Measurements from ENCODE around the gene FBXO45. TPM values are rescaled to one million over a fixed set of nuclear protein-coding genes. Genes with fewer than 3 reads are reported as not detected.

The FBXO45 gene
- total and polyA plus RNA-seq, 9 of the 15 experiments (the other 6 are each of a cell fraction or from before 2014, with no cell fraction given), result 15.2 to 52.8 (median 37.0) TPM

DNA sequence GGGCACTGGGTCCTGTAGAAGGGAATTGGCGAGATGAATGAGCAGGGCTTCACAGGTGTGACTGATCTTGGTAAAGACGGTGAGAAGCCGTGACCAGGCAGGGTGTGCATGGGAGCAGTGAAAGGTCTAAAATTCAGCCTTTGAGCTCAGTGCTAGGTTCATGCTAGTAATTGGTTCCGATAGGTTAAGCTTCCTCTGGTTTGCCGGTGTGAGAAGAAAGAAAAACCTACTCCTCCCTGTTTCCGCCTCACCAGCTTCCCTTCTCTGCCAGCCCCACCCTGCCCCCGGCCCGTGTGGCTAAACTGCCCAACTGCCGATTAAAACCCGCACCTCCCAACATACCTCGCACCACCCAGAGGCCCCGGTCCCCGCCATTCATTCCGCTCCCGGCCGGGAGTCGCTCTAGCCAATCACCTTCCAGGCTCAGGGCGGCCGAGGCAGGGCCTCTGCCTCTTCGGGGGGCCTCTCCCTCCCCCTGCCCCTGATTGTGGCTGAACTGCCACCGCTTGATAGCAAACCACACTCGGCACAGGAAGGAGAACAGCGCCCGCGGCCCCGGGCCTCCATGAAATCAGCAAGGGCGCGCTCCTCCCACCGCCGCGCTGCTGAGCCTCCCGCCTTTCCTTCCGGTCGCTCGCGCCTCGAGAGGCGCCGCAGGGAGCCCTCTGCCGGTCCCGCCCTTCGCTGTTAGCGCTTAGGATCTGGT is 63.7 kb downstream of the FBXO45 start (continued):
- TF ChIP-seq CREBBP (IDR thresholded peaks at IDR 0.05; ENCODE audit: low read depth, low read length) (no peak), FOSL1 (tag; conservative IDR thresholded peaks at IDR 0.05) (peak; percentile 6; the same call in 1 of the 2 replicates), MEF2D (tag; conservative IDR thresholded peaks at IDR 0.05; ENCODE audit: low read depth) (no peak), ZNF318 (IDR thresholded peaks at IDR 0.05; ENCODE audit: borderline replicate concordance in 1 of 2, low read depth in 1 of 2) (no peak), SMAD2 (IDR thresholded peaks at IDR 0.05; ENCODE audit: low read depth, low read length) (no peak), SP1 (CRISPR knock-in tag; IDR thresholded peaks at IDR 0.05) (peak; percentile 62), SRSF1 (IDR thresholded peaks at IDR 0.05; ENCODE audit: low read depth, low read length) (no peak), ZBTB1 (CRISPR knock-in tag; IDR thresholded peaks at IDR 0.05; ENCODE audit: borderline replicate concordance, low read depth) (peak; percentile 61; the same call in 1 of the 2 replicates), ZFPM2 (CRISPR knock-in tag; IDR thresholded peaks at IDR 0.05) (0 out of 2 replicates have a peak, but pooled peaks have one; percentile 22), PRMT5 (CRISPR knock-in tag; IDR thresholded peaks at IDR 0.05) (no peak), FUS (optimal IDR thresholded peaks at IDR 0.05; ENCODE audit: low read depth, low read length) (peak; percentile 35), RBM25 (IDR thresholded peaks at IDR 0.05; ENCODE audit: low read depth, low read length, severe bottlenecking) (no peak), CCNT2 (IDR thresholded peaks at IDR 0.05; ENCODE audit: borderline replicate concordance, extremely low read depth, insufficient read length, low read depth, low read length) (peak; percentile 92), CHD4 (IDR thresholded peaks at IDR 0.05; ENCODE audit: insufficient read depth, insufficient replicate concordance, low read depth, low read length, poor library complexity, severe bottlenecking) (no peak), SRSF9 (IDR thresholded peaks at IDR 0.05; ENCODE audit: borderline replicate concordance, low read depth, low read length) (no peak)
- TF ChIP-seq, protein P1, sequence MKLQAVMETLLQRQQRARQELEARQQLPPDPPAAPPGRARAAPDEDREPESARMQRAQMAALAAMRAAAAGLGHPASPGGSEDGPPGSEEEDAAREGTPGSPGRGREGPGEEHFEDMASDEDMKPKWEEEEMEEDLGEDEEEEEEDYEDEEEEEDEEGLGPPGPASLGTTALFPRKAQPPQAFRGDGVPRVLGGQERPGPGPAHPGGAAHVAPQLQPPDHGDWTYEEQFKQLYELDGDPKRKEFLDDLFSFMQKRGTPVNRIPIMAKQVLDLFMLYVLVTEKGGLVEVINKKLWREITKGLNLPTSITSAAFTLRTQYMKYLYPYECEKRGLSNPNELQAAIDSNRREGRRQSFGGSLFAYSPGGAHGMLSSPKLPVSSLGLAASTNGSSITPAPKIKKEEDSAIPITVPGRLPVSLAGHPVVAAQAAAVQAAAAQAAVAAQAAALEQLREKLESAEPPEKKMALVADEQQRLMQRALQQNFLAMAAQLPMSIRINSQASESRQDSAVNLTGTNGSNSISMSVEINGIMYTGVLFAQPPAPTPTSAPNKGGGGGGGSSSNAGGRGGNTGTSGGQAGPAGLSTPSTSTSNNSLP (IDR thresholded peaks at IDR 0.05; ENCODE audit: borderline replicate concordance, low read depth, low read length), result no peak
- TF ChIP-seq, protein P2, sequence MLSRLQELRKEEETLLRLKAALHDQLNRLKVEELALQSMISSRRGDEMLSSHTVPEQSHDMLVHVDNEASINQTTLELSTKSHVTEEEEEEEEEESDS (CRISPR knock-in tag; IDR thresholded peaks at IDR 0.05), result no peak
